GM18498 (cell line): Measurements from ENCODE around the gene PGRMC2.
"Not testable (repeated sequence)": the region's sequence is repeated elsewhere in the genome, so short reads cannot be mapped to it uniquely, and the experiment has no call there.

Experiments used
- ATAC-seq: cut with Tn5 transposase; IDR thresholded peaks from one replicate; pipeline ENCODE4 v1.9.1; 2021; ENCODE audit warnings: mild to moderate bottlenecking, moderate library complexity; ENCODE audit not compliant: unreplicated experiment

PGRMC2 gene

GRCh38 chr4:128268970-128269369, 18.6 kb downstream of the PGRMC2 start:
- ATAC-seq = no peak

- ATAC-seq = no peak
These were observed 19.9 kb downstream of the PGRMC2 start for GRCh38 chr4:128267745-128268144.

- ATAC-seq = not testable (repeated sequence)
These were observed 20.4 kb downstream of the PGRMC2 start for GRCh38 chr4:128267171-128267570.

GRCh38 chr4:128265550-128265949, 22.1 kb downstream of the PGRMC2 start:
- ATAC-seq = not testable (repeated sequence)

GRCh38 chr4:128259889-128260288, 27.7 kb downstream of the PGRMC2 start:
- ATAC-seq = not testable (repeated sequence)

- ATAC-seq = not testable (repeated sequence)
These were observed 29.4 kb downstream of the PGRMC2 start for GRCh38 chr4:128258166-128258565.

- ATAC-seq = no peak
These were observed 31.1 kb downstream of the PGRMC2 start for GRCh38 chr4:128256539-128256938.

GRCh38 chr4:128255906-128256305, 31.7 kb downstream of the PGRMC2 start:
- no peak for ATAC-seq

GRCh38 chr4:128249787-128250668, 37.6 kb downstream of the PGRMC2 start:
- no peak for ATAC-seq

- ATAC-seq = no peak
These were observed 39.7 kb downstream of the PGRMC2 start for GRCh38 chr4:128247906-128248305.

- not testable (repeated sequence) for ATAC-seq
These were observed 42.2 kb downstream of the PGRMC2 start for GRCh38 chr4:128245391-128245790.

- ATAC-seq = no peak
These were observed 43.2 kb downstream of the PGRMC2 start for GRCh38 chr4:128244379-128244778.

- no peak for ATAC-seq
These were observed 45.0 kb downstream of the PGRMC2 start for GRCh38 chr4:128242601-128243000.

- no peak for ATAC-seq
These were observed 45.6 kb downstream of the PGRMC2 start for GRCh38 chr4:128241981-128242380.

GRCh38 chr4:128241425-128241913, 46.1 kb downstream of the PGRMC2 start:
- ATAC-seq = no peak

- ATAC-seq = no peak
These were observed 46.6 kb downstream of the PGRMC2 start for GRCh38 chr4:128241019-128241418.

GRCh38 chr4:128234836-128235235, 52.8 kb downstream of the PGRMC2 start:
- no peak for ATAC-seq

GRCh38 chr4:128232719-128233118, 54.9 kb downstream of the PGRMC2 start:
- no peak for ATAC-seq

GRCh38 chr4:128228845-128229795, 58.5 kb downstream of the PGRMC2 start:
- ATAC-seq = no peak

GRCh38 chr4:128227991-128228571, 59.5 kb downstream of the PGRMC2 start:
- no peak for ATAC-seq

GRCh38 chr4:128225148-128225547, 62.5 kb downstream of the PGRMC2 start:
- no peak for ATAC-seq
